Limb (tissue), 2 donors: ENCODE results near the gene FES.

Source experiments
- DNase-seq, 2 donors: peaks; one replicate each; pipeline ENCODE4 v3.0.0-alpha.2; 2016; ENCODE audit errors: extremely low spot score in 2 of 2

The FES gene

DNA sequence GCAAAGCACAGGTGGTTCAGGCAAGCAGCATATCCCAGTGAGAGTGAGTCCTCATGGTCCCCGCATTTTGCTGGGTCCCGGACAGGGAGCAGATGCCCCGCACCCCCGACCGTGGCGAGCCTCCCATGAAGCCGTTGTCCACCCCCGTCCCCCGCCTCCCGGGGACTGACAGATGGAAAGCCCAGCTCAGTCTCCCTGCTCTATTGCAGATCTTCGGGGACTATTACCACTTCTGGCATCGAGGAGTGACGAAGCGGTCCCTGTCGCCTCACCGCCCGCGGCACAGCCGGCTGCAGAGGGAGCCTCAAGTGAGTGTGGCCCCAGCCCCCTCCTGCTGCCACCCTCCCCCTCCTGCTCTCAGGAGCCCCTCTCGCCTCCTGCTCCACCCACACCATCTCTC, 8.3 kb upstream of the FES start:
- no peak for DNase-seq

DNA sequence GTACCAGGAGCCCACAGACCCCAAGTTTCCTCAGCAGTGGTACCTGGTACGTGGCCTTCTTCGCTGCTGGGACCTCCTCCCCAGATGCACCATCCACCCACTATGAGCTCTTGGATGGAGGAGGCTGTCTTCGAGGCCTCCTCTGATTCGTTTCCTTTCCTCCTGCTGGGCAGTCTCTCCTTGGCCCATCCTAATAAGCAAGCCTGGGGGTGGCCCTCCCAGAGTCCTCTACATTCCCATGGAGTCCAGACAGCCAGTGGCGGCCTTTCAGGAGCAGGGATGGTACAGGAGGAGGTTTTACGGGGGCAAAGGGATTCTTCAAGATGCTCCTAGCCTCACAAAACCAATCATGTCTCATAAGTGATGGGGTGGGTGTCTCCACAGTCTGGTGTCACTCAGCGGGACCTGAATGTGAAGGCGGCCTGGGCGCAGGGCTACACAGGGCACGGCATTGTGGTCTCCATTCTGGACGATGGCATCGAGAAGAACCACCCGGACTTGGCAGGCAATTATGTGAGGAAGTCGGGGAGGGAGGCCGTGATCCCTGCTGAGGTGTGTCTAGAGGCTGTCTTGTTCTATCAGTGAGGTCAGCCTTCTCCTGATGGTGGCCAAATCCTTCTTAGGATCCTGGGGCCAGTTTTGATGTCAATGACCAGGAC, 7.7 kb upstream of the FES start:
- DNase-seq: no peak

- DNase-seq: no peak
These were observed 7.0 kb upstream of the FES start for GRCh38 chr15:90877315-90877714.

DNA sequence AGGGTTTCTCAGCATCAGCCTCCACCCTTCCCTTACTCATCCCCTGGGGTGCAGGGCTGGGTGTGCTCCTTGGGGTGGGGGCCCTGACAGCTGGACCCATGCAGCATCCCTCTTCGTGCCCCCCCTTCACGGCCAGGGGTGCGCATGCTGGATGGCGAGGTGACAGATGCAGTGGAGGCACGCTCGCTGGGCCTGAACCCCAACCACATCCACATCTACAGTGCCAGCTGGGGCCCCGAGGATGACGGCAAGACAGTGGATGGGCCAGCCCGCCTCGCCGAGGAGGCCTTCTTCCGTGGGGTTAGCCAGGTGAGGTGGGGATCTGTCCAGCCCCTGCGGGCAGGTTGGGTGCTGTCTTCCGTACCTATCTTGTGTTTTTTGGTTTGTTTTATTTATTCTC, 6.3 kb upstream of the FES start:
- no peak for DNase-seq

DNA sequence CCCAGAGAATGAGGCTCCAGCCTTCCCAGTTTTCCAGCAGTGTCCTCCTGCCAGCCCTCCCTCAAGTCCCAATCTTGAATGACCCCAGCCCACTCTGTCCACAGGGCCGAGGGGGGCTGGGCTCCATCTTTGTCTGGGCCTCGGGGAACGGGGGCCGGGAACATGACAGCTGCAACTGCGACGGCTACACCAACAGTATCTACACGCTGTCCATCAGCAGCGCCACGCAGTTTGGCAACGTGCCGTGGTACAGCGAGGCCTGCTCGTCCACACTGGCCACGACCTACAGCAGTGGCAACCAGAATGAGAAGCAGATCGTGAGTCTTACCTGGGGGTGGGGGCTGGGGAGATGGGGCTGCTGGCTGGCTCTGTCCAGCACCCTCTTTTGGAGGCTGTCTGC, 5.6 kb upstream of the FES start:
- no peak for DNase-seq

GRCh38 chr15:90879730-90880366, 4.5 kb upstream of the FES start:
- DNase-seq: no peak

DNA sequence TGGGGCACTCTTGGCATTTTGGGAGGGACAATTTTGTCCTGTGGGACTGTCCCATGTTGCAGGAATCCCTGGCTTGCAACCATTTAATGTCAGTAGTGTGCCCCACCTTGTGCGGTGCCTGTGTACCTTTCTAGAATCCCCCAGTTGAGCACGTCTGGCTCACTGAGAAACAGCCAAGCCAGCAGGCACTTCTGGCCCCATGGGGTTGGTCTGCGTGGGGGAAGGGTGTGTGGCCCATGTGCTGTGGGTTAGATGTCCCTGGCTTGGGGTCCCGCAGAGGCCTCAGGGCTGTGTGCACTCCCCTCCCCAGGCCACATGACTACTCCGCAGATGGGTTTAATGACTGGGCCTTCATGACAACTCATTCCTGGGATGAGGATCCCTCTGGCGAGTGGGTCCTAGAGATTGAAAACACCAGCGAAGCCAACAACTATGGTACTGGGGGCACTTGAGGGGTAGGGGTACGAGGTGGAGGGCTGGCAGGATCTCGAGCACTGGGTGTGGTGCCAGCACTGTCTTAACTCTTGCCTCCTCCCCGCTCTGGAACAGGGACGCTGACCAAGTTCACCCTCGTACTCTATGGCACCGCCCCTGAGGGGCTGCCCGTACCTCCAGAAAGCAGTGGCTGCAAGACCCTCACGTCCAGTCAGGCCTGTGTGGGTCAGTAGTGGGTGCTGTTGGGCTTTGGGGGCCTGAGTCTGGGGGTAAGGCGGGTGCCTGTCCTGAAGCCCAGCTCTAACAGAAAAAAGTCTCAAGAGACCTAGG, 3.7 kb upstream of the FES start:
- no peak for DNase-seq

- no peak for DNase-seq
These were observed 2.9 kb upstream of the FES start for GRCh38 chr15:90881181-90881977.

DNA sequence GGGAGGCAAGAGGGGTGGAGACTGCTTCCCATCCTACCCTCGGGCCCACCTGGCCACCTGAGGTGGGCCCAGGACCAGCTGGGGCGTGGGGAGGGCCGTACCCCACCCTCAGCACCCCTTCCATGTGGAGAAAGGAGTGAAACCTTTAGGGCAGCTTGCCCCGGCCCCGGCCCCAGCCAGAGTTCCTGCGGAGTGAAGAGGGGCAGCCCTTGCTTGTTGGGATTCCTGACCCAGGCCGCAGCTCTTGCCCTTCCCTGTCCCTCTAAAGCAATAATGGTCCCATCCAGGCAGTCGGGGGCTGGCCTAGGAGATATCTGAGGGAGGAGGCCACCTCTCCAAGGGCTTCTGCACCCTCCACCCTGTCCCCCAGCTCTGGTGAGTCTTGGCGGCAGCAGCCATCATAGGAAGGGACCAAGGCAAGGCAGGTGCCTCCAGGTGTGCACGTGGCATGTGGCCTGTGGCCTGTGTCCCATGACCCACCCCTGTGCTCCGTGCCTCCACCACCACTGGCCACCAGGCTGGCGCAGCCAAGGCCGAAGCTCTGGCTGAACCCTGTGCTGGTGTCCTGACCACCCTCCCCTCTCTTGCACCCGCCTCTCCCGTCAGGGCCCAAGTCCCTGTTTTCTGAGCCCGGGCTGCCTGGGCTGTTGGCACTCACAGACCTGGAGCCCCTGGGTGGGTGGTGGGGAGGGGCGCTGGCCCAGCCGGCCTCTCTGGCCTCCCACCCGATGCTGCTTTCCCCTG, 2.2 kb upstream of the FES start:
- no peak for DNase-seq

DNA sequence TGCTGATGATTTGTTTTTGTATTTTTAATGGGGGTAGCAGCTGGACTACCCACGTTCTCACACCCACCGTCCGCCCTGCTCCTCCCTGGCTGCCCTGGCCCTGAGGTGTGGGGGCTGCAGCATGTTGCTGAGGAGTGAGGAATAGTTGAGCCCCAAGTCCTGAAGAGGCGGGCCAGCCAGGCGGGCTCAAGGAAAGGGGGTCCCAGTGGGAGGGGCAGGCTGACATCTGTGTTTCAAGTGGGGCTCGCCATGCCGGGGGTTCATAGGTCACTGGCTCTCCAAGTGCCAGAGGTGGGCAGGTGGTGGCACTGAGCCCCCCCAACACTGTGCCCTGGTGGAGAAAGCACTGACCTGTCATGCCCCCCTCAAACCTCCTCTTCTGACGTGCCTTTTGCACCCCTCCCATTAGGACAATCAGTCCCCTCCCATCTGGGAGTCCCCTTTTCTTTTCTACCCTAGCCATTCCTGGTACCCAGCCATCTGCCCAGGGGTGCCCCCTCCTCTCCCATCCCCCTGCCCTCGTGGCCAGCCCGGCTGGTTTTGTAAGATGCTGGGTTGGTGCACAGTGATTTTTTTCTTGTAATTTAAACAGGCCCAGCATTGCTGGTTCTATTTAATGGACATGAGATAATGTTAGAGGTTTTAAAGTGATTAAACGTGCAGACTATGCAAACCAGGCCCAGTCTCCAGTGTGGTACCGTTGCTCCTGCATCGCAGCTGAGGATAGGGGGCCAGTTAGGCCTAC, 1.4 kb upstream of the FES start:
- DNase-seq: no peak

- DNase-seq: no peak
These were observed 753 bp upstream of the FES start for GRCh38 chr15:90883526-90883975.

- DNase-seq: peak in 1 of 2 donors; percentile 43
These were observed 571 bp downstream of the FES start for GRCh38 chr15:90884719-90885431.

DNA sequence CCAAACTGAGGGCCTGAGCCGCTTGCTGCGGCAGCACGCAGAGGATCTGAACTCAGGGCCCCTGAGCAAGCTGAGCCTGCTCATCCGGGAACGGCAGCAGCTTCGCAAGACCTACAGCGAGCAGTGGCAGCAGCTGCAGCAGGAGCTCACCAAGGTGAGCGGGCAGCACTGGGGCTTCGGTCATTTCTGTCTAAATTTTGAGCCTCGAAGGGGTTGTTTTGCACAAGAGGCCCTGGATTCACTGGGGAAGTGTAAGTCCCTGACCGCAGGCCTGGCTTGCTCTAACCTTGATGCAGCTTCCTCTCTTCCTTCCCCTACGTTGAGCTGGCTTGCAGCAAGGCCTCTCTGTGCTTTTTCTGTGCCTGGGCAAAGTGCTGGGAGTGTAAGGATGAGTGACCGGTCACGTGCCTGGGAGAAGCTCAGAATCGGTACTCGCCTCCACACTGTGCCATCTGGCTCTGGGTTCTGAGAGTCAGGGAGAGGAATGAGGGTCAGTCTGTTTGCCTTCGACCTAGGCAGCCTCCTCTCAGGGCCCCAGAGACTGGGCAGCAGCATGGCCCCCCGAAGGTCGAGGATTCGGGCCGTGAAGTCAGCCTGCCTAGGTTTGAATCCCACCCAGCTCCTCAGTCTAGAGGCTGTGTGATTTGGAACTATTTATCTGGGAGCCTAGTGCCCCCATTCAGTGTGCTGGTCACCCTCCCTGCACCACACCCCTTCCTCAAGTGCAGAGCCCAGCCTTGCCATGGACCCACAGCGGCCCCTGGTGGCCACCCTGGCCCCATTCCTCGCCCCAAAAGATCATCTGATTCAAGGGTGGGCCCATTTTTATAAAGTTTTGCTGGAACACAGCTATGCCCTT, 1.4 kb downstream of the FES start:
- DNase-seq: peak; percentile 76 to 92

- DNase-seq: no peak
These were observed 1.9 kb downstream of the FES start for GRCh38 chr15:90886291-90886614.

DNA sequence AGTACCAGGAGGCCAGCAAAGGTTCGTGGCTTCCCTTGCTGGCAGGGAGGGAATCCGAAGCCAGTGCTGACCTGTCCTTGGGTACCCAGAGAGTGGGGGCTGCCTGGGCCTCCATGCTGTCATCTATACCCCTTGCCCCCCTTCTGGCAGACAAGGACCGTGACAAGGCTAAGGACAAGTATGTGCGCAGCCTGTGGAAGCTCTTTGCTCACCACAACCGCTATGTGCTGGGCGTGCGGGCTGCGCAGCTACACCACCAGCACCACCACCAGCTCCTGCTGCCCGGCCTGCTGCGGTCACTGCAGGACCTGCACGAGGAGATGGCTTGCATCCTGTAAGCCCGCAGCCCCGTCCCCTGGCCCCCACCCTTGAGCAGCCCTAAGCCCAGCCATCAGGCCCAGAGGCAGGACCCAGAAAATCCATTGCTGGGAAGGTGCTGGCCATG, 2.8 kb downstream of the FES start:
- DNase-seq: no peak

- no peak for DNase-seq
These were observed 5.0 kb downstream of the FES start for GRCh38 chr15:90889313-90889730.

- DNase-seq: no peak
These were observed 5.6 kb downstream of the FES start for GRCh38 chr15:90889736-90890456.

DNA sequence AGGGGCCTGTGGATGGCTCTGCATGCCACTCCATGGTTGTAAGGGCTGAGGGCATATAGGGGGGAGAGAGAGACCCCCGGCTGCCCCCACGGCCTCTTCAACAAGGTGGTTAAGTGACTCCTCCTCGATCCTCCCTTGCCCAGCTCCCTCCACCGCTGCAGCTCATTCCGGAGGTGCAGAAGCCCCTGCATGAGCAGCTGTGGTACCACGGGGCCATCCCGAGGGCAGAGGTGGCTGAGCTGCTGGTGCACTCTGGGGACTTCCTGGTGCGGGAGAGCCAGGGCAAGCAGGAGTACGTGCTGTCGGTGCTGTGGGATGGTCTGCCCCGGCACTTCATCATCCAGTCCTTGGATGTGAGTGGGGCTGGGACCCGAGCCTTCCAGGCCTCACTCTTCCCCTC, 6.5 kb downstream of the FES start:
- no peak for DNase-seq
